Measurements from ENCODE around the gene GIGYF1.

The GIGYF1 gene

DNA sequence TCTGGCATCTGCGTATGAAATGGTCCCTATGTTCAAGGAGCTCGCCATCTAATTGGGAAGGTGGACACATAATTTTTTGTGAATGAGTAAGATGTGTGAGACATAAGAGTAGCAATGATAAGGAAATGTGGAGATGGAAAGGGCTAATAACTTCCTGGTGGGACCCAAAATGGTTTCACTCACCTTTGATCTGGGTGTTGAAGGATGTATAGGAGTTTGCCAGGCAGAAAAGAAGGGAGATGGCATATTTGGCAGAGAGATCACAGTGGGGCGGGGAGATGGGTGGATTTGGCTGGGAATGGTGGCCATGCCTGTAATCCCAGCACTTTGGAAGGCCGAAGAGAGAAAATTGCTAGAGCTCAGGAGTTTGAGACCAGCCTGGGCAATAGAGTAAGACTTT lies 16.4 kb upstream of the GIGYF1 start:
- TF ChIP-seq, protein P1, sequence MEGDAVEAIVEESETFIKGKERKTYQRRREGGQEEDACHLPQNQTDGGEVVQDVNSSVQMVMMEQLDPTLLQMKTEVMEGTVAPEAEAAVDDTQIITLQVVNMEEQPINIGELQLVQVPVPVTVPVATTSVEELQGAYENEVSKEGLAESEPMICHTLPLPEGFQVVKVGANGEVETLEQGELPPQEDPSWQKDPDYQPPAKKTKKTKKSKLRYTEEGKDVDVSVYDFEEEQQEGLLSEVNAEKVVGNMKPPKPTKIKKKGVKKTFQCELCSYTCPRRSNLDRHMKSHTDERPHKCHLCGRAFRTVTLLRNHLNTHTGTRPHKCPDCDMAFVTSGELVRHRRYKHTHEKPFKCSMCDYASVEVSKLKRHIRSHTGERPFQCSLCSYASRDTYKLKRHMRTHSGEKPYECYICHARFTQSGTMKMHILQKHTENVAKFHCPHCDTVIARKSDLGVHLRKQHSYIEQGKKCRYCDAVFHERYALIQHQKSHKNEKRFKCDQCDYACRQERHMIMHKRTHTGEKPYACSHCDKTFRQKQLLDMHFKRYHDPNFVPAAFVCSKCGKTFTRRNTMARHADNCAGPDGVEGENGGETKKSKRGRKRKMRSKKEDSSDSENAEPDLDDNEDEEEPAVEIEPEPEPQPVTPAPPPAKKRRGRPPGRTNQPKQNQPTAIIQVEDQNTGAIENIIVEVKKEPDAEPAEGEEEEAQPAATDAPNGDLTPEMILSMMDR (conservative IDR thresholded peaks at IDR 0.05; ENCODE audit: low read depth, low read length), result no peak
- Histone ChIP-seq H3K36me3 (ENCODE audit: insufficient read depth) (peaks cover 2% of the 10 kb centered on the region; the same call in 1 of the 2 replicates), H2AFZ (ENCODE audit: low read depth) (no peak overlapping the region), H4K20me1 (ENCODE audit: insufficient read depth) (no peaks in the 10 kb centered on the region), H3K4me1 (ENCODE audit: low read depth, poor library complexity, severe bottlenecking) (peaks cover 6% of the 10 kb centered on the region), H3K27me3 (ENCODE audit: insufficient read depth, low read depth) (peaks cover 3% of the 10 kb centered on the region; the same call in 1 of the 2 replicates), H3K4me2 (no peak overlapping the region), H3K79me2 (ENCODE audit: insufficient read depth, low read depth) (peaks cover 19% of the 10 kb centered on the region), H3K4me3 (IDR thresholded peaks at IDR 0.05; ENCODE audit: insufficient read depth, low read depth, low read length) (no peak overlapping the region), H3K27ac (no peak overlapping the region), H3K9ac (no peak overlapping the region)

DNA sequence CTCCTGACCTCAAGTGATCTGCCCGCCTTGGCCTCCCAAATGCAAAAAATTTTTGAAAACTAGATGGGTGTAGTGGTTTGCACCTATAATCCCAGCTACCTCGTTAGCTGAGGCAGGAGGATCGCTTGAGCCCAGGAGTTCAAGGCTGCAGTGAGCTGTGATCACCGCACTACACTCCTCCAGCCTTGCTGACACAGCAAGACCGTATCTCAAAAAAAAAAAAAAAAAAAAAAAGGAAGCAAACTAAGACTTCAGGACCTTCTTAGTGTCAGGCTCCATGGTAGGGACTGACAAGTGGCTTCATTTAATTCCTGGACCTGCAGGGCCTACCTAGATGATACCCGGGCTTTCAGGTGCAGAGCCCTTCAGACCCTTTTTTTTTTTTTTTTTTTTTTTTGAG lies 14.3 kb upstream of the GIGYF1 start:
- no peak overlapping the region for H3K9ac ChIP-seq
- no peak overlapping the region for H3K4me2 ChIP-seq
- H3K27me3 ChIP-seq (ENCODE audit: insufficient read depth, low read depth), result no peaks in the 10 kb centered on the region
- H2AFZ ChIP-seq (ENCODE audit: low read depth), result no peak overlapping the region
- peaks cover 19% of the 10 kb centered on the region for H3K79me2 ChIP-seq (ENCODE audit: insufficient read depth, low read depth)
- no peak overlapping the region for H3K27ac ChIP-seq
- TF ChIP-seq, protein P1 (conservative IDR thresholded peaks at IDR 0.05; ENCODE audit: low read depth, low read length), result no peak
- peaks cover 2% of the 10 kb centered on the region; the same call in 1 of the 2 replicates for H3K36me3 ChIP-seq (ENCODE audit: insufficient read depth)
- no peaks in the 10 kb centered on the region for H4K20me1 ChIP-seq (ENCODE audit: insufficient read depth)
- peaks cover 13% of the 10 kb centered on the region for H3K4me1 ChIP-seq (ENCODE audit: low read depth, poor library complexity, severe bottlenecking)
- no peak overlapping the region for H3K4me3 ChIP-seq (IDR thresholded peaks at IDR 0.05; ENCODE audit: insufficient read depth, low read depth, low read length)

DNA sequence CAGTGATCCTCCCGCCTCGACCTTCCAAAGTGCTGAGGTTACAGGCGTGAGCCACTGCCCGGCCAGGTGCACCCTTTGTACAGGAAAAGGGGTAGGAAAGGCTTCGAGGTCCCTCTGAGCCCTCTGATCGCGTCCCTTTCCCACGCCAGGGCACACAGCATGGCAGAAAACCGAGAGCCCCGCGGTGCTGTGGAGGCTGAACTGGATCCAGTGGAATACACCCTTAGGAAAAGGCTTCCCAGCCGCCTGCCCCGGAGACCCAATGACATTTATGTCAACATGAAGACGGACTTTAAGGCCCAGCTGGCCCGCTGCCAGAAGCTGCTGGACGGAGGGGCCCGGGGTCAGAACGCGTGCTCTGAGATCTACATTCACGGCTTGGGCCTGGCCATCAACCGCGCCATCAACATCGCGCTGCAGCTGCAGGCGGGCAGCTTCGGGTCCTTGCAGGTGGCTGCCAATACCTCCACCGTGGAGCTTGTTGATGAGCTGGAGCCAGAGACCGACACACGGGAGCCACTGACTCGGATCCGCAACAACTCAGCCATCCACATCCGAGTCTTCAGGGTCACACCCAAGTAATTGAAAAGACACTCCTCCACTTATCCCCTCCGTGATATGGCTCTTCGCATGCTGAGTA lies 12.7 kb upstream of the GIGYF1 start:
- Histone ChIP-seq H4K20me1 (ENCODE audit: insufficient read depth) (no peaks in the 10 kb centered on the region), H3K27me3 (ENCODE audit: insufficient read depth, low read depth) (peaks cover 3% of the 10 kb centered on the region; the same call in 1 of the 2 replicates), H2AFZ (ENCODE audit: low read depth) (peak overlapping the region; percentile 88), H3K36me3 (ENCODE audit: insufficient read depth) (peaks cover 2% of the 10 kb centered on the region; the same call in 1 of the 2 replicates), H3K79me2 (ENCODE audit: insufficient read depth, low read depth) (peaks cover 19% of the 10 kb centered on the region), H3K4me2 (peak overlapping the region; percentile 81), H3K27ac (no peak overlapping the region; the same call in 1 of the 2 replicates), H3K4me3 (IDR thresholded peaks at IDR 0.05; ENCODE audit: insufficient read depth, low read depth, low read length) (no peak overlapping the region), H3K9ac (peak overlapping the region; percentile 87), H3K4me1 (ENCODE audit: low read depth, poor library complexity, severe bottlenecking) (peaks cover 13% of the 10 kb centered on the region)
- TF ChIP-seq, protein P1 (conservative IDR thresholded peaks at IDR 0.05; ENCODE audit: low read depth, low read length), result no peak

DNA sequence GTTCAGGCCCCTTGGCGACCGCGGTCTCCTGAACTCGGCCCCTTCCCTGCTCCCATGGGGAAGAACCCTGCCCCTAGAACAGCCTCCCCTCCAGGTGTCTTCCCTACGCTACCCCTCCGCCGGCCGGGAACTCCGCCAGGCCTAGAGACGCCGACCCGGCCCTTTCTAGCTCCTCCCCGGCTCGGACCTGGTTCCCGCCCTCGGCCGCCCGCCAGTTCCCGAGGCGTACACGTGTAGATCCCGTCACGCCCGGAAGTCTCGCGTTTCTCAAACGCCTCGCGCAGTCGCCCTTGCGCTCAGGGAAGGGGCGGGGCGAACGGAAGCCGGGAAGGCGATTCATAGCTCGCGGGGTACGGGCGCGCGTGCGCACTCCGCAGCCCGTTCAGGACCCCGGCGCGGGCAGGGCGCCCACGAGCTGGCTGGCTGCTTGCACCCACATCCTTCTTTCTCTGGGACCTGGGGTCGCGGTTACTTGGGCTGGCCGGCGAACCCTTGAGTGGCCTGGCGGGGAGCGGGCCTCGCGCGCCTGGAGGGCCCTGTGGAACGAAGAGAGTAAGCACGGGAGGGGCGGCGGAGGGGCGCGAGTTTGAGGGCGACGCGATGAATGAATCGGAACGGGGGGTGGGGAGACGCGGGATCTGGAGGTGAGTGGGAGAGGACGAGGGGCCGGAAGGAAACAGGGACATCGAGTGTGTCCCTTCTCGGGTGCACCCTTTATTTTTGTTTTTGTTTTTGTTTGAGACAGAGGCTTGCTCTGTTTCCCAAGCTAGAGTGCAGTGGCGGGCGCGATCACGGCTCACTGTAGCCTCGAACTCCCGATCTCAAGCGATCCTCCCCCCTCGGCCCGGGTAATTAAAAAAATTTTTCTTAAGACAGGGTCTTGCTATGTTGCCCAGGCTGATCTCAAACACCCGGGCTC lies 12.0 kb upstream of the GIGYF1 start, which contains the start of gene POP7:
POP7 (plus strand) TSS at position 369 of the 919 bp plus-strand sequence. CDS start 710 bp downstream, outside the sequence.
- Histone ChIP-seq H3K4me3 (IDR thresholded peaks at IDR 0.05; ENCODE audit: insufficient read depth, low read depth, low read length) (no peak within 1 kb of the TSS), H4K20me1 (ENCODE audit: insufficient read depth) (no peaks in the 10 kb centered on the region), H3K27ac (peak within 1 kb of the TSS; percentile 90), H3K79me2 (ENCODE audit: insufficient read depth, low read depth) (peaks cover 19% of the 10 kb centered on the region), H3K36me3 (ENCODE audit: insufficient read depth) (peaks cover 2% of the 10 kb centered on the region; the same call in 1 of the 2 replicates), H3K27me3 (ENCODE audit: insufficient read depth, low read depth) (peaks cover 7% of the 10 kb centered on the region; the same call in 1 of the 2 replicates), H3K4me2 (peak within 1 kb of the TSS; percentile 88), H3K9ac (peak within 1 kb of the TSS; percentile 87), H3K4me1 (ENCODE audit: low read depth, poor library complexity, severe bottlenecking) (peaks cover 13% of the 10 kb centered on the region), H2AFZ (ENCODE audit: low read depth) (peak within 1 kb of the TSS; percentile 88)
- TF ChIP-seq, protein P1 (conservative IDR thresholded peaks at IDR 0.05; ENCODE audit: low read depth, low read length), result no peak
